ENCODE data around the gene SVOPL. TPM values are rescaled to one million over a fixed set of nuclear protein-coding genes. Genes with fewer than 3 reads are reported as not detected.

Gene SVOPL
- total RNA-seq, 1 donor from 2014 or later = not detected

DNA sequence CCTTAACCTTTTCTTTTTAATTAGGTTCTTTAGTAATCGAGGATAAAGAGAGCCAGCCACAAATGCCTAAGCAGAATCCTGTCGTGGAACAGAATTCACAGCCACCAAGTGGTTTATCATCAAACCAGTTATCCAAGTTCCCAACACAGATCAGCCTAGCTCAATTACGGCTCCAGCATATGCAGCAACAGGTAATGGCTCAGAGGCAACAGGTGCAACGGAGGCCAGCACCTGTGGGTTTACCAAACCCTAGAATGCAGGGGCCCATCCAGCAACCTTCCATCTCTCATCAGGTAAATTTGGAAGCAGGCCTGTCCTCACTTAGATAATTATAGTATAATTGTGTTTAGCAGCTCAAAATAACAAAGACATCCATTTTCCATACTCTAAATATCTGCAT, 146.5 kb downstream of the SVOPL start:
- peaks cover 24% of the 10 kb centered on the region for H3K9me3 ChIP-seq
- intact Hi-C loops (cut with DNase I) = no loop called here
- no peak overlapping the region for H3K4me3 ChIP-seq
- no peak for DNase-seq (ENCODE audit: extremely low spot score in 2 of 2)
- H3K4me1 ChIP-seq = no peaks in the 10 kb centered on the region
- no peak overlapping the region for H3K27ac ChIP-seq
- no peaks in the 10 kb centered on the region for H3K27me3 ChIP-seq
- TF ChIP-seq, protein P1, sequence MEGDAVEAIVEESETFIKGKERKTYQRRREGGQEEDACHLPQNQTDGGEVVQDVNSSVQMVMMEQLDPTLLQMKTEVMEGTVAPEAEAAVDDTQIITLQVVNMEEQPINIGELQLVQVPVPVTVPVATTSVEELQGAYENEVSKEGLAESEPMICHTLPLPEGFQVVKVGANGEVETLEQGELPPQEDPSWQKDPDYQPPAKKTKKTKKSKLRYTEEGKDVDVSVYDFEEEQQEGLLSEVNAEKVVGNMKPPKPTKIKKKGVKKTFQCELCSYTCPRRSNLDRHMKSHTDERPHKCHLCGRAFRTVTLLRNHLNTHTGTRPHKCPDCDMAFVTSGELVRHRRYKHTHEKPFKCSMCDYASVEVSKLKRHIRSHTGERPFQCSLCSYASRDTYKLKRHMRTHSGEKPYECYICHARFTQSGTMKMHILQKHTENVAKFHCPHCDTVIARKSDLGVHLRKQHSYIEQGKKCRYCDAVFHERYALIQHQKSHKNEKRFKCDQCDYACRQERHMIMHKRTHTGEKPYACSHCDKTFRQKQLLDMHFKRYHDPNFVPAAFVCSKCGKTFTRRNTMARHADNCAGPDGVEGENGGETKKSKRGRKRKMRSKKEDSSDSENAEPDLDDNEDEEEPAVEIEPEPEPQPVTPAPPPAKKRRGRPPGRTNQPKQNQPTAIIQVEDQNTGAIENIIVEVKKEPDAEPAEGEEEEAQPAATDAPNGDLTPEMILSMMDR (IDR thresholded peaks at IDR 0.05) = no peak
- TF ChIP-seq POLR2AphosphoS5 (IDR thresholded peaks at IDR 0.05; ENCODE audit: insufficient read depth in 1 of 2, low read depth in 1 of 2) (no peak), POLR2A (IDR thresholded peaks at IDR 0.05) (no peak)
- peaks cover 0 to 91% of the 10 kb centered on the region in 2 donors for H3K36me3 ChIP-seq

DNA sequence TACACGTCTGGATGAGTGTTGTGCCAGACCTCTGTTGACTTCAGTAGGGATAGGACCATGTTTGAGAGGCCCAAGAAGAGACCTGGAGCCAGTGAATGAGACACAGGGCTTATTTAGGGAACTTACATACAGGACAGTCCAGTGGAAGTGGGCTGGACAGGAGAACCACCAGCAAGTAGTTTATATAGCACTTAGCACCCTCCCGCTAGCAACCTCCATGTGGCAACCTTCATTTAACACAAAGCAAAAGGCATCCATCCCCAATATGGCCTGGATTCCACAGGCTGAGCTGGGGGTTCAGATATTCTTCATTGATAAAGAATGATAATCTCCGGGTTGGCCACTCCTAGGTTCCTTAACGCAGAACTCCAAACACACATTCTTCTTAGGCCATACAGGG, 147.4 kb downstream of the SVOPL start:
- Histone ChIP-seq H3K36me3 (peaks cover 0 to 82% of the 10 kb centered on the region in 2 donors), H3K27me3 (no peaks in the 10 kb centered on the region), H3K4me3 (no peak overlapping the region), H3K27ac (no peak overlapping the region), H3K9me3 (peaks cover 24% of the 10 kb centered on the region), H3K4me1 (no peaks in the 10 kb centered on the region)
- no peak for DNase-seq (ENCODE audit: extremely low spot score in 2 of 2)
- intact Hi-C loops (cut with DNase I) = no loop called here
- TF ChIP-seq POLR2A (IDR thresholded peaks at IDR 0.05) = no peak
- TF ChIP-seq, protein P1 (IDR thresholded peaks at IDR 0.05) = no peak
- no peak for TF ChIP-seq POLR2AphosphoS5 (IDR thresholded peaks at IDR 0.05; ENCODE audit: insufficient read depth in 1 of 2, low read depth in 1 of 2)

DNA sequence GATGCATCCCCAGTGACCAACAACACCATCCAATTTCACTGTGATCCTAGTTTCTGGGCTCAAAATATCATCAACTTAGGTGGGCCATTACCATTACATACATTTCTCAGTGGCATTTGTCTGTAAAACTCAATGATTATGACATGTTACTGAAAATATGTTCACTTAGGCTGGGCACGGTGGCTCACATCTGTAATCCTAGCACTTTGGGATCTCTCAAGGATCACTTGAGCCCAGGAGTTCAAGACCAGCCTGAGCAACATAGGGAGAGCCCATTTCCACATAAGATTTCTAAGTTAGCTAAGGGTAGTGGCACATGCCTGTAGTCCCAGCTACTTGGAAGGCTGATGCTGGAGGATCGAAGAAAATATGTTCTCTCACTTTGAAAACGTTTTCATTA, 150.1 kb downstream of the SVOPL start:
- intact Hi-C loops (cut with DNase I) = no loop called here
- no peak overlapping the region for H3K4me3 ChIP-seq
- TF ChIP-seq POLR2AphosphoS5 (IDR thresholded peaks at IDR 0.05; ENCODE audit: insufficient read depth in 1 of 2, low read depth in 1 of 2) = no peak
- H3K27ac ChIP-seq = no peak overlapping the region
- H3K9me3 ChIP-seq = peaks cover 5% of the 10 kb centered on the region
- H3K36me3 ChIP-seq = peaks cover 0 to 58% of the 10 kb centered on the region in 2 donors
- no peaks in the 10 kb centered on the region for H3K27me3 ChIP-seq
- DNase-seq (ENCODE audit: extremely low spot score in 2 of 2) = no peak
- no peaks in the 10 kb centered on the region for H3K4me1 ChIP-seq

DNA sequence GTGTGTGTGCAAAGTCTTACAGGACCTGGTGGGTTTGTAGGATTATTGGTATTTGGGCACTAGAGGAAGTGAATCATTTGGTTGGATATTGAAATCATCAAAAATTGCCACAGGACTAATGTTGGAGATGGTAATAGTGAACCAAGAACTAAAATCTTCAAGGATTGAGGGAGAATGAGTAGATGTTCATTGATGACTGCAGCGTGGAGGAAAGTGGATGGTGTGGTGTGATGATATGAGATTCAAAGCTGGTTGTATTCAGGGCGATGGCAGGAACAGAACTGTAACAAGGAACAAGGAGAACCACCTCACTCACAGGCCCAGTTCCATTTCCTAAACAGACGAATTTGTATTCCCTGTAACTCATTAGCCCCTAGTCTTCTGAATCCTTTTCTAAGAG, 150.8 kb downstream of the SVOPL start:
- no peaks in the 10 kb centered on the region for H3K4me1 ChIP-seq
- no peak for DNase-seq (ENCODE audit: extremely low spot score in 2 of 2)
- H3K4me3 ChIP-seq = no peak overlapping the region
- H3K27ac ChIP-seq = no peak overlapping the region
- intact Hi-C loops (cut with DNase I) = no loop called here
- TF ChIP-seq, protein P1 (IDR thresholded peaks at IDR 0.05) = no peak
- no peak for TF ChIP-seq POLR2A (IDR thresholded peaks at IDR 0.05)
- TF ChIP-seq POLR2AphosphoS5 (IDR thresholded peaks at IDR 0.05; ENCODE audit: insufficient read depth in 1 of 2, low read depth in 1 of 2) = no peak
- no peaks in the 10 kb centered on the region for H3K9me3 ChIP-seq
- peaks cover 0 to 53% of the 10 kb centered on the region in 2 donors for H3K36me3 ChIP-seq
- no peaks in the 10 kb centered on the region for H3K27me3 ChIP-seq

DNA sequence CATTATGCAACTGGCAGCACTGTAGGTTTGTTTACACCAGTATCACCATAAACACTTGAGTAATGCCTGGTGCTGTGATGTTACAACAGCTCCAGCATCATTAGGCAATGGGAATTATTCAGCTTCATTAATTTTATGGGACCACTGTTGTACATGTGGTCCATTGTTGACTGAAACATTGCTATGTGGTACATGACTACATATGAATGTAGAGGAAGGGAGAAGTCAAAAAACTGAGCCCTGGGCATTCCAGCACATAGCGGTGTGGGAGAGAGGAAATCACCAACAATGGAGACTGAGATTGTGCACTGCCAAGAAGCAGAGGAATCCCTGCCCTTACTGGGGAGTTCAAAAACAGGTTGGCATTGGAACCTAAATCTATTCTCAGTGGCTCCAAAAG, 152.1 kb downstream of the SVOPL start:
- H3K9me3 ChIP-seq = no peaks in the 10 kb centered on the region
- no peak overlapping the region for H3K4me3 ChIP-seq
- H3K27ac ChIP-seq = no peak overlapping the region
- H3K4me1 ChIP-seq = no peaks in the 10 kb centered on the region
- no peak for DNase-seq (ENCODE audit: extremely low spot score in 2 of 2)
- H3K36me3 ChIP-seq = peaks cover 0 to 45% of the 10 kb centered on the region in 2 donors
- TF ChIP-seq, protein P1 (IDR thresholded peaks at IDR 0.05) = no peak
- no peak for TF ChIP-seq POLR2AphosphoS5 (IDR thresholded peaks at IDR 0.05; ENCODE audit: insufficient read depth in 1 of 2, low read depth in 1 of 2)
- TF ChIP-seq POLR2A (IDR thresholded peaks at IDR 0.05) = no peak
- intact Hi-C loops (cut with DNase I) = no loop called here
- H3K27me3 ChIP-seq = no peaks in the 10 kb centered on the region
